Lower leg skin (tissue), 3 donors: ENCODE data around the gene PPP2R5C.

Source experiments
- POLR2A ChIP-seq, 2 donors: fragments of 450-650 bp; IDR thresholded peaks; one replicate each; pipeline ENCODE4 v1.6.1; 2016 to 2017; ENCODE audit warnings: antibody characterized with exemption in 2 of 2, mild to moderate bottlenecking in 1 of 2, moderate library complexity in 1 of 2
- TF ChIP-seq, protein P1 (sequence below), 3 donors: fragments of 450-650 bp; IDR thresholded peaks; one replicate each; pipeline ENCODE4 v1.5.1; 2016; ENCODE audit warnings: antibody characterized with exemption in 3 of 3, mild to moderate bottlenecking in 3 of 3, moderate library complexity in 2 of 3

DNA sequence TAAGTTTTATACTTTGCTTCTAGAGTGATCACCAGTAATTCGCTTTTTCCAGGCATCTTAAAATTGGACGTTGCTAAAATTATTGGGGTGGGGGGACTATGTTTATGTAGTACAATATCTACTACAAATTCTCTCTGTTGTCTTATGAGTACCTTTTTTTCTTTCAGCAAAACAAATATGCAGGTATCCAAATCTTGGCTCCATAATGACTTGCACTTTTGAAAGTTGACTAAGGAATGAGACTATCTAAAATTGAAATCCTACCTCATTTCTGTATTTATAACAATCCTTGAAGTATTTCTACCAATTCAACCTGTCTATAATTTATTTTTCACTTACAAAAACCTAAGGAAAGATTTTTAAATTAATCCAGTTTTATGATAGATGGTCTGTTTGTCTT is 205.2 kb downstream of the PPP2R5C start:
- TF ChIP-seq, protein P1, sequence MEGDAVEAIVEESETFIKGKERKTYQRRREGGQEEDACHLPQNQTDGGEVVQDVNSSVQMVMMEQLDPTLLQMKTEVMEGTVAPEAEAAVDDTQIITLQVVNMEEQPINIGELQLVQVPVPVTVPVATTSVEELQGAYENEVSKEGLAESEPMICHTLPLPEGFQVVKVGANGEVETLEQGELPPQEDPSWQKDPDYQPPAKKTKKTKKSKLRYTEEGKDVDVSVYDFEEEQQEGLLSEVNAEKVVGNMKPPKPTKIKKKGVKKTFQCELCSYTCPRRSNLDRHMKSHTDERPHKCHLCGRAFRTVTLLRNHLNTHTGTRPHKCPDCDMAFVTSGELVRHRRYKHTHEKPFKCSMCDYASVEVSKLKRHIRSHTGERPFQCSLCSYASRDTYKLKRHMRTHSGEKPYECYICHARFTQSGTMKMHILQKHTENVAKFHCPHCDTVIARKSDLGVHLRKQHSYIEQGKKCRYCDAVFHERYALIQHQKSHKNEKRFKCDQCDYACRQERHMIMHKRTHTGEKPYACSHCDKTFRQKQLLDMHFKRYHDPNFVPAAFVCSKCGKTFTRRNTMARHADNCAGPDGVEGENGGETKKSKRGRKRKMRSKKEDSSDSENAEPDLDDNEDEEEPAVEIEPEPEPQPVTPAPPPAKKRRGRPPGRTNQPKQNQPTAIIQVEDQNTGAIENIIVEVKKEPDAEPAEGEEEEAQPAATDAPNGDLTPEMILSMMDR (IDR thresholded peaks at IDR 0.05): no peak
- no peak for TF ChIP-seq POLR2A (IDR thresholded peaks at IDR 0.05)
